Neural progenitor cell (in vitro differentiated cells): Measurements from ENCODE around the gene GOSR2.

Experiments used
- CTCF ChIP-seq: fragments of 200-600 bp; sonication (generic); IDR thresholded peaks from 2 replicates; pipeline ENCODE4 v1.5.1; 2017; ENCODE audit warnings: antibody characterized with exemption, mild to moderate bottlenecking
- EZH2phosphoT487 ChIP-seq: fragments of 200-600 bp; sonication (generic); IDR thresholded peaks from 2 replicates; pipeline ENCODE4 v1.6.1; 2017; ENCODE audit warnings: antibody characterized with exemption

- TF ChIP-seq CTCF (no peak), EZH2phosphoT487 (no peak)
These were observed 39.4 kb downstream of the GOSR2 start for GRCh38 chr17:46962374-46962790.
